IMR-90 (cell line): ENCODE data around the gene CLNK. TPM values are rescaled to one million over a fixed set of nuclear protein-coding genes. Genes with fewer than 3 reads are reported as not detected.

Experiments
- ATAC-seq: fragments of 200-7000 bp; cut with Tn5 transposase; 2 replicates; pipeline ENCODE4 v1.9.1; 2020; ENCODE audit warnings: low read depth, mild to moderate bottlenecking, moderate library complexity
- BruUV-seq: library from RNA; stranded (reverse); fragments of 400-500 nt; replicated peaks from 2 replicates; lab custom pipeline; 2021; lab: Mats Ljungman, UMichigan
- CTCF ChIA-PET: fragments of 300-600 bp; formaldehyde crosslinking; extraction: SDS; loops from one replicate; lab custom pipeline; 2021; ENCODE audit warnings: antibody characterized with exemption; lab: Yijun Ruan, JAX
- POLR2A ChIA-PET: fragments of 300-600 bp; sonication (Branson Sonifier 250); formaldehyde crosslinking; loops from one replicate; lab custom pipeline; 2022; ENCODE audit warnings: antibody characterized with exemption; ENCODE audit not compliant: unreplicated experiment; lab: Charles Lee
- DNase-seq: peaks from one replicate; pipeline ENCODE4 v3.0.0; 2013
- H2AFZ ChIP-seq: replicated peaks from 2 replicates; pipeline ENCODE3; 2013; ENCODE audit warnings: low read length, mild to moderate bottlenecking; ENCODE audit not compliant: poor library complexity
- H2AK5ac ChIP-seq: 2 replicates; pipeline ENCODE4 v1.6.1; 2013; ENCODE audit warnings: low read depth, low read length, inconsistent platforms
- H2AK9ac ChIP-seq: replicated peaks from 2 replicates; pipeline ENCODE3; 2013; ENCODE audit warnings: mild to moderate bottlenecking, low read depth, low read length, moderate library complexity; ENCODE audit not compliant: poor library complexity
- H2BK120ac ChIP-seq: 2 replicates; pipeline ENCODE4 v1.6.1; 2013; ENCODE audit warnings: low read depth, low read length, inconsistent platforms
- H2BK15ac ChIP-seq: 3 replicates; pipeline ENCODE4 v1.6.1; 2013; ENCODE audit warnings: low read depth, low read length, inconsistent platforms
- H2BK20ac ChIP-seq: 2 replicates; pipeline ENCODE4 v1.6.1; 2013; ENCODE audit warnings: low read depth, mild to moderate bottlenecking, inconsistent platforms, low read length, moderate library complexity
- H2BK5ac ChIP-seq: 2 replicates; pipeline ENCODE4 v1.6.1; 2013; ENCODE audit warnings: mild to moderate bottlenecking, low read depth, low read length, inconsistent platforms; ENCODE audit not compliant: poor library complexity, severe bottlenecking
- H3K14ac ChIP-seq: replicated peaks from 2 replicates; pipeline ENCODE4 v1.6.1; 2013; ENCODE audit warnings: low read depth, low read length, inconsistent platforms
- H3K18ac ChIP-seq: 2 replicates; pipeline ENCODE4 v1.6.1; 2013; ENCODE audit warnings: low read depth, low read length, control low read depth
- H3K23ac ChIP-seq: 2 replicates; pipeline ENCODE4 v1.6.1; 2013; ENCODE audit warnings: low read depth, low read length, inconsistent platforms
- H3K27ac ChIP-seq: 2 replicates; pipeline ENCODE4 v1.5.1; 2013; ENCODE audit warnings: mild to moderate bottlenecking, control low read depth, low read length; ENCODE audit not compliant: insufficient read depth
- H3K27me3 ChIP-seq: 2 replicates; pipeline ENCODE4 v1.6.1; 2013; ENCODE audit warnings: low read length; ENCODE audit not compliant: control insufficient read depth, insufficient read depth
- H3K36me3 ChIP-seq: 2 replicates; pipeline ENCODE4 v1.6.1; 2013; ENCODE audit warnings: low read length, mixed read lengths; ENCODE audit not compliant: control insufficient read depth, insufficient read depth
- H3K4ac ChIP-seq: 2 replicates; pipeline ENCODE4 v1.6.1; 2013; ENCODE audit warnings: low read depth, low read length, inconsistent platforms
- H3K4me1 ChIP-seq: 2 replicates; pipeline ENCODE4 v1.6.1; 2013; ENCODE audit warnings: low read length, mixed read lengths; ENCODE audit not compliant: control insufficient read depth, insufficient read depth
- H3K4me2 ChIP-seq: 2 replicates; pipeline ENCODE4 v1.6.1; 2013; ENCODE audit warnings: low read depth, mild to moderate bottlenecking, control low read depth, low read length, moderate library complexity
- H3K4me3 ChIP-seq: 2 replicates; pipeline ENCODE4 v1.5.1; 2013; ENCODE audit warnings: low read depth, mild to moderate bottlenecking, control low read depth, low read length, moderate library complexity; ENCODE audit not compliant: insufficient read depth
- H3K56ac ChIP-seq: 2 replicates; pipeline ENCODE4 v1.6.1; 2013; ENCODE audit warnings: low read length, inconsistent platforms; ENCODE audit not compliant: insufficient read depth; ENCODE audit errors: extremely low read depth
- H3K79me1 ChIP-seq, 2 experiments: 2 replicates each; pipeline ENCODE4 v1.6.1; 2013; ENCODE audit warnings: low read length in 2 of 2, inconsistent platforms in 1 of 2, low read depth in 1 of 2
- H3K9ac ChIP-seq: 2 replicates; pipeline ENCODE4 v1.6.1; 2013; ENCODE audit warnings: low read depth, low read length, control low read depth
- H3K9me1 ChIP-seq: 2 replicates; pipeline ENCODE4 v1.6.1; 2013; ENCODE audit warnings: low read length, inconsistent platforms; ENCODE audit not compliant: insufficient read depth
- H3K9me3 ChIP-seq: 2 replicates; pipeline ENCODE4 v1.6.1; 2013; ENCODE audit warnings: low read length; ENCODE audit not compliant: control insufficient read depth, insufficient read depth
- H4K20me1 ChIP-seq: 2 replicates; pipeline ENCODE4 v1.6.1; 2013; ENCODE audit warnings: low read length, inconsistent platforms; ENCODE audit not compliant: insufficient read depth
- H4K5ac ChIP-seq: 2 replicates; pipeline ENCODE4 v1.6.1; 2013; ENCODE audit warnings: mild to moderate bottlenecking, low read depth, low read length, control low read depth
- H4K8ac ChIP-seq, 2 experiments: 2 replicates each; pipeline ENCODE4 v1.6.1; 2013; ENCODE audit warnings: low read depth in 2 of 2, low read length in 2 of 2, control low read depth in 1 of 2, inconsistent platforms in 1 of 2
- H4K91ac ChIP-seq: 2 replicates; pipeline ENCODE4 v1.6.1; 2013; ENCODE audit warnings: low read depth, low read length, inconsistent platforms; ENCODE audit not compliant: insufficient read depth
- MAFK ChIP-seq: IDR thresholded peaks from 2 replicates; pipeline ENCODE4 v1.6.1; 2012; ENCODE audit warnings: low read depth, low read length, improper control_type of control experiment
- POLR2A ChIP-seq: IDR thresholded peaks from 2 replicates; pipeline ENCODE4 v1.6.1; 2012; ENCODE audit warnings: mild to moderate bottlenecking, low read depth, low read length
- SMC3 ChIP-seq: fragments of 150-350 bp; IDR thresholded peaks from 2 replicates; pipeline ENCODE4 v1.6.1; 2016; ENCODE audit warnings: low read depth, mild to moderate bottlenecking, antibody characterized with exemption, low read length, moderate library complexity
- WGBS, 2 experiments: methylation state at CpG; one replicate each; pipeline versions ENCODE4 v1.1.5 to v1.1.7; 2013; ENCODE audit warnings: missing lambda C conversion rate in 2 of 2; ENCODE audit not compliant: insufficient read length in 1 of 2; ENCODE audit errors: extremely low coverage in 2 of 2; 5-methylcytosine and 5-hydroxymethylcytosine counted together
- dilution Hi-C: fragments of 300-500 bp; cut with HindIII; formaldehyde crosslinking; loops from one replicate; pipeline ENCODE4 v1.14.3; 2018; ENCODE audit warnings: low sequenced_read_pairs; ENCODE audit not compliant: unreplicated experiment
- in situ Hi-C: fragments of 300-500 bp; cut with MboI; formaldehyde crosslinking; loops from 3 replicates; pipeline ENCODE4 v1.14.3; 2019; ENCODE audit warnings: low sequenced_read_pairs, inconsistent platforms, mixed read lengths
- intact Hi-C: fragments of 100-400 bp; cut with micrococcal nuclease; formaldehyde crosslinking; loops from 2 replicates; pipeline ENCODE4 v1.10.0; 2022
- polyA plus RNA-seq, 3 experiments: library from polyadenylated mRNA; depleted of rRNA; stranded (reverse); fragments of >200 nt; gene quantifications; 2 replicates each; pipeline ENCODE4 v1.2.3, GENCODE V29; 2012; ENCODE audit warnings: low replicate concordance in 1 of 3
- total RNA-seq: library from RNA; depleted of rRNA; stranded (reverse); fragments of >200 nt; gene quantifications from 2 replicates; pipeline ENCODE4 v1.2.3, GENCODE V29; 2012
- TF ChIP-seq, protein P1 (sequence below): fragments of 150-350 bp; IDR thresholded peaks from 2 replicates; pipeline ENCODE4 v1.6.1; 2016; ENCODE audit warnings: low read depth, mild to moderate bottlenecking, low read length, moderate library complexity, borderline replicate concordance

The CLNK gene
- total and polyA plus RNA-seq, 2 of the 4 experiments (the other 2 are of a cell fraction) = not detected

DNA sequence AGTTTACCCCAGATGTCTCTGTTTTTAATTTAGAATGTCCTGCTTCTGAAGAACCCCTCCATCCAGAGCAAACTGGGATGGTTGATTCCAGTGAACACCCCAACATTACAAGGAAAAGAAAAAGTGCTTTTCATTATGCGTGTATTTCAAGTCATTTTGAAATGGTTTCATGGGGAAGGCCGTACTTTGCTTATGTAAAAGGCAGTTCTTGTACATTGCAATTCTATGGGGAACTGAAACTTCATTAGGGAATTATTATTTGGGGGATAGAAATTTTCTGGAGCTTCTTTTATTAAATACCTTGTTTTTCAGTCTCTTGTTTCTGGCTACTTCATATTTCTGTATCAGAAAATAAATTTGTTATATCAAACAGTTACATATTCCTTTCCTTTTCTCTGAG is 130.4 kb downstream of the CLNK start:
- Histone ChIP-seq H3K23ac (no peak overlapping the region), H3K27ac (no peak overlapping the region), H3K4me3 (no peak overlapping the region), H2BK15ac (no peak overlapping the region), H3K4ac (no peak overlapping the region), H4K20me1 (no peaks in the 10 kb centered on the region), H3K4me1 (no peaks in the 10 kb centered on the region), H3K27me3 (no peaks in the 10 kb centered on the region; the same call in 1 of the 2 replicates), H3K79me1 (no peaks in the 10 kb centered on the region), H4K5ac (no peak overlapping the region), H3K14ac (no peak overlapping the region), H3K56ac (no peak overlapping the region), H2BK120ac (no peak overlapping the region), H2BK5ac (no peak overlapping the region), H4K91ac (no peak overlapping the region), H2AK5ac (no peak overlapping the region), H3K36me3 (no peaks in the 10 kb centered on the region), H3K9me1 (no peaks in the 10 kb centered on the region), H3K4me2 (no peak overlapping the region), H4K8ac (no peak overlapping the region), H3K9ac (no peak overlapping the region), H2AFZ (no peak overlapping the region), H3K18ac (no peak overlapping the region), H2BK20ac (no peak overlapping the region), H3K9me3 (no peaks in the 10 kb centered on the region), H2AK9ac (no peak overlapping the region)
- DNase-seq = no peak
- dilution Hi-C loops = no loop called here
- TF ChIP-seq SMC3 (no peak), MAFK (no peak), POLR2A (no peak)
- TF ChIP-seq, protein P1, sequence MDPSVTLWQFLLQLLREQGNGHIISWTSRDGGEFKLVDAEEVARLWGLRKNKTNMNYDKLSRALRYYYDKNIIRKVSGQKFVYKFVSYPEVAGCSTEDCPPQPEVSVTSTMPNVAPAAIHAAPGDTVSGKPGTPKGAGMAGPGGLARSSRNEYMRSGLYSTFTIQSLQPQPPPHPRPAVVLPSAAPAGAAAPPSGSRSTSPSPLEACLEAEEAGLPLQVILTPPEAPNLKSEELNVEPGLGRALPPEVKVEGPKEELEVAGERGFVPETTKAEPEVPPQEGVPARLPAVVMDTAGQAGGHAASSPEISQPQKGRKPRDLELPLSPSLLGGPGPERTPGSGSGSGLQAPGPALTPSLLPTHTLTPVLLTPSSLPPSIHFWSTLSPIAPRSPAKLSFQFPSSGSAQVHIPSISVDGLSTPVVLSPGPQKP = no peak
- WGBS, 2 experiments = no CpG with 5 or more reads among the region's 2 CpGs
- ChIA-PET CTCF (interaction anchor here (0.7 kb wide), 1 partner anchor 512 kb away, joined by 3 read pairs; no protein-coding TSS in a partner anchor), POLR2A (no interaction called here)
- intact Hi-C loops = no loop called here
- no peak for ATAC-seq
- in situ Hi-C loops = no loop called here
- no TSS peak for BruUV-seq
